Mucosa of descending colon (tissue), 3 donors: ENCODE results near the gene KIF26A. TPM values are rescaled to one million over a fixed set of nuclear protein-coding genes. Genes with fewer than 3 reads are reported as not detected.
A peak's percentile ranks its signal among the peaks of the same experiment; 100 is the strongest.

Experiments used
- ATAC-seq: fragments of 200-7000 bp; cut with Tn5 transposase; one replicate; pipeline ENCODE4 v1.9.1; 2020; ENCODE audit warnings: mild to moderate bottlenecking, moderate library complexity
- DNase-seq, 3 donors: peaks; one replicate each; pipeline ENCODE4 v3.0.0-alpha.2; 2020
- H3K36me3 ChIP-seq: fragments of 200-600 bp; one replicate; pipeline ENCODE4 v1.8.0; 2021; ENCODE audit warnings: low read depth, mild to moderate bottlenecking
- H3K4me1 ChIP-seq: fragments of 200-600 bp; one replicate; pipeline ENCODE4 v1.8.0; 2021; ENCODE audit warnings: low read depth, mild to moderate bottlenecking
- H3K4me3 ChIP-seq: fragments of 200-600 bp; one replicate; pipeline ENCODE4 v1.8.0; 2021; ENCODE audit warnings: mild to moderate bottlenecking
- H3K9me3 ChIP-seq: fragments of 200-600 bp; one replicate; pipeline ENCODE4 v1.8.0; 2021; ENCODE audit warnings: mild to moderate bottlenecking
- intact Hi-C, 2 donors: fragments of 100-400 bp; cut with DNase I in 1 of 2; cut with micrococcal nuclease in 1 of 2; formaldehyde crosslinking; loops; one replicate each; pipeline versions ENCODE4 v1.11.0 to v1.11.1; 2022; cut with DNase I, micrococcal nuclease
- total RNA-seq, 3 donors: library from RNA; stranded (reverse); fragmentation: NEBNext Ultra II Directional in 2 of 3; extraction: Animal tissue kit (Norgen Biotek cat#: 25700) in 2 of 3; gene quantifications; one replicate each; pipeline versions ENCODE4 v1.2.1 to v1.2.4, GENCODE V29; 2021 to 2023
- TF ChIP-seq, protein P1 (sequence below): fragments of 200-600 bp; IDR thresholded peaks from one replicate; pipeline ENCODE4 v1.8.0; 2022; ENCODE audit warnings: antibody characterized with exemption, mild to moderate bottlenecking
- donor health status: DM: no; HTN: no; CAD: no; lungs with moderate emphysema.
- donor health status: DM: no; HTN: no; CAD: no.
- donor health status: DM: no; HTN: yes; CAD: no.

The KIF26A gene
- total RNA-seq, 3 donors from 2014 or later = 3.8 to 7.7 (median 6.5) TPM

DNA sequence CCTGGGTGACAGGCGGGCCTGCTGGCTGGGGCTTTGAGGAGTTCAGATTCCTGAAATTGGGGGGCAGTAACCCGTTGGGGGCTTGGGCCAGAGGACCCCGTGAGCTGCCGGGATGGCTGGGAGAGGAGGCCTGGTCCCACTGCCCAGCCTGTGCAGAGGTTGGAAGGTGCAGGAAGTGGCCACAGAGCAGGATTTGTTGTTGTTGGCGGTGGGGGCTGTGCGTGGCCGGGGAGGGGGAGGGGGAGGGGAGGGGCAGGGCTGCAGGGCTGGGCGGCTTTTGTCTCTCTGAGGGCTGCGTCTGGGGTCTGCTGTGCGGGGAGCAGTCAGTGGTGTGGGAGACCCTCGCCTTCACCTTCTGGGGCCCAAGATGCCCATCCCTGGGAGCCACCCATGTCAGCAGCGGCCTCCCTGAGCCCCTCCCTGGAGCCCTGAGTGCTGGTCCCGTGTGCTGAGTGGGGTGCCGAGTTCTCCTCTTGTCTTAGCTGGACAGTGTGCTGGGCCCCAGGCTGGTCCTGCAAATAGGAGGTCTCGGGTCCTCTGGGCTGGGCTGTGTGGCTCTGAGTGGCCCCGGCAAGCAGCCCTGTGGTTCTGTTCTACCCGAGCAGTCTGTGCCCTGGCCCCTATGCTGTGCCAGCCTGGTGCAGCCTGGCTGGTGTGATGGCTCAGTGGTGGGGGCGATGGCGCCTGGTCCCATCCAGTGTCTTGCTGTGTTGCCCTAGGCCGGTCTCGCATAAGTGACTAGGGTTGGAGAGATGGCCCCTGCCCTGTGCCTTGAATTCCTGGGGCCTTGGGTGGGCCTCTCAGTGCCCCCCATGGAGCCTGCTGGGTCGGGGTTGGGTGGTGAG, 10.3 kb downstream of the KIF26A start:
- intact Hi-C loops = no loop called here
- no peaks in the 10 kb centered on the region for H3K4me1 ChIP-seq
- ATAC-seq (no peak), DNase-seq (peak in 1 of 3 donors; percentile 30)
- TF ChIP-seq, protein P1, sequence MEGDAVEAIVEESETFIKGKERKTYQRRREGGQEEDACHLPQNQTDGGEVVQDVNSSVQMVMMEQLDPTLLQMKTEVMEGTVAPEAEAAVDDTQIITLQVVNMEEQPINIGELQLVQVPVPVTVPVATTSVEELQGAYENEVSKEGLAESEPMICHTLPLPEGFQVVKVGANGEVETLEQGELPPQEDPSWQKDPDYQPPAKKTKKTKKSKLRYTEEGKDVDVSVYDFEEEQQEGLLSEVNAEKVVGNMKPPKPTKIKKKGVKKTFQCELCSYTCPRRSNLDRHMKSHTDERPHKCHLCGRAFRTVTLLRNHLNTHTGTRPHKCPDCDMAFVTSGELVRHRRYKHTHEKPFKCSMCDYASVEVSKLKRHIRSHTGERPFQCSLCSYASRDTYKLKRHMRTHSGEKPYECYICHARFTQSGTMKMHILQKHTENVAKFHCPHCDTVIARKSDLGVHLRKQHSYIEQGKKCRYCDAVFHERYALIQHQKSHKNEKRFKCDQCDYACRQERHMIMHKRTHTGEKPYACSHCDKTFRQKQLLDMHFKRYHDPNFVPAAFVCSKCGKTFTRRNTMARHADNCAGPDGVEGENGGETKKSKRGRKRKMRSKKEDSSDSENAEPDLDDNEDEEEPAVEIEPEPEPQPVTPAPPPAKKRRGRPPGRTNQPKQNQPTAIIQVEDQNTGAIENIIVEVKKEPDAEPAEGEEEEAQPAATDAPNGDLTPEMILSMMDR = no peak
- no peaks in the 10 kb centered on the region for H3K36me3 ChIP-seq
- no peak overlapping the region for H3K4me3 ChIP-seq
- H3K9me3 ChIP-seq = no peaks in the 10 kb centered on the region

DNA sequence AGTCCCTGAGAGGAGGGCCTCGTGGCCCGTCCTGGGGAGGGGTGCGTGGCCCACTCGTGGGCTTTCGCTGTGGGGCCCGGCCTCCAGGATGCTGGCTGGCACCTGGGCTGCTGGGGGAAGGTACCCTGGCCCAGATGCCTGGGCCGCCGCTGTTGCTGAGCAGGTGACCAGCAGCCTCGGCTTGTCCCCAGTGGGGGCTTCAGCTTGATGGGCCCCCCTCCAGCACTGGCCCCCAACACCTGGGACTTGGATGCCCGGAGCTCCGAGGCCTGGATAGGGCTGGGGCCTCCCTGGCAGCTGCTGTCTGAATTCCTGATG, 10.8 kb downstream of the KIF26A start:
- intact Hi-C loops = no loop called here
- TF ChIP-seq, protein P1 = no peak
- Histone ChIP-seq H3K4me3 (no peak overlapping the region), H3K4me1 (no peaks in the 10 kb centered on the region), H3K36me3 (no peaks in the 10 kb centered on the region), H3K9me3 (no peaks in the 10 kb centered on the region)
- no peak for ATAC-seq
- DNase-seq = peak in 1 of 3 donors; percentile 37

DNA sequence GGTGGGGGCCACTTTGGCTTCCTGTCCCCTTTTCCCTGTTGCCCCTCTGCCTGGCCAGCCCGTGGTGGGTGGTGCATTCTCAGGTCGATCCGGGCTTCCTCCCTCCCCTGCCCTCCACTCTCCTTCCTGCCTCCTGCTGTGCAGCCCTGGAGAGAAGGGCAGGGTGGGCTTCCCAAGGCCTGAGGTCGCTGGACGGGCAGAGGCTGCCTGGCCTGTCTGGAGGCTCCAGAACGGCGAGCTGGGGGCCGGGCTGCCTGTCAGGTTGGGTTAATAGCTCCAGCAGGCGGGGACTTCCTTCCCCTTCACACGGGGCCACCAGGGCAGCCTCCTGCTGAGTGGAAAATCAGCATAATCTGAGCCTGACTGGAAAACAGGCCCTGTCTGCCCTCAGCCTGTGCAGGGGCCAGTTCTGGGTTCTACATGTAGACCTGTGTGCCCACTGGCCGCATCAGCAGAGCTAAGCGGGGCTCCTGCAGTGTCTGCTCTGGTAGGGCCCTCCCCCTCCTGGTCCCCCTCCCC, 11.3 kb downstream of the KIF26A start:
- no peak for ATAC-seq
- intact Hi-C loops = no loop called here

DNA sequence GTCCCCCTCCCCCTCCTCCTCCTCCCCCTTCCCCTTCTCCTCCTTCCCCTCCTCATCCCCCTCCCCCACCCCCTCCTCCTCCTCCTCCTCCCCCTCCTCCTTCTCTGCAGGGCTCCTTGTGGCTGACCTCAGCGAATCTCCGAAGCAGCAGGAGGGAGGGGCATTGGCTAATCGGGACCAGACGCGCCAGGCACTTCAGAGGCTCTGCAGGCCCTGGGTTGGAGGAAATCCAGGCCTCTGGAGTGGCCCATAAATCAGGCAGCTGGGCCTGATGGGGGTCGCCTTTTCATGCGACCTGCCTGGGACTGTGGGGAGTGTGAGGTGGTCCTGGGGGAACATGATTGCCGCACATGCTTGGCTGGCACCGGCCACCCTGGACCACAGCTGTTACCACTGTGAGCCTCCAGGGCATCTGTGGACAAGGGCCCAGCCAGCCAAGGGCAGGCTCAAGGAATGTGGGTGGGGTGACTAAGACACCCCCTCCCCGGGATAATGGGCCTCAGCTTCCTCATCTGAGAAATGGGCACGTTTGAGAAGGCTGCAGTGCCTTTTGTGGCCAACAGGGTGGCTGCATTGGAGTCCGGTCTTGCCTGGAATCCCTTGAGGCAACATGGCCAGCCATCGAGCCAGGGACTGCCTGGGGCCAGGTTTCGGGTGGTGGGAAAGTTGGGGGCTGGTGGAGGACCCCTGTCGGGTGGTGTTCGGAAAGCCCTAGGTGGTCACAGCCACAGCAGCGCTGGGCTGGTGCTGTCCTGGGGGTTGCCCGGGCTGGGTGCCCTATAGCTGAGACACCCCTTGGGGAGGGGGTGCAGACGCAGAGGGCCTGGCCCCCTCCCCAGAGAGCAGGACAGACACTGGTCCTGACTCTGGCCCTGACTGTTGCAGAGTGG, 12.0 kb downstream of the KIF26A start:
- Histone ChIP-seq H3K4me3 (no peak overlapping the region), H3K9me3 (no peaks in the 10 kb centered on the region), H3K36me3 (no peaks in the 10 kb centered on the region), H3K4me1 (no peaks in the 10 kb centered on the region)
- TF ChIP-seq, protein P1 = no peak
- DNase-seq (no peak), ATAC-seq (no peak)
- intact Hi-C loops = no loop called here

More for the DNA sequence above, 11.3 kb downstream of the KIF26A start:
- peak in 1 of 3 donors; percentile 41 for DNase-seq
- Histone ChIP-seq H3K4me3 (no peak overlapping the region), H3K4me1 (no peaks in the 10 kb centered on the region), H3K36me3 (no peaks in the 10 kb centered on the region), H3K9me3 (no peaks in the 10 kb centered on the region)
- TF ChIP-seq, protein P1 = no peak

DNA sequence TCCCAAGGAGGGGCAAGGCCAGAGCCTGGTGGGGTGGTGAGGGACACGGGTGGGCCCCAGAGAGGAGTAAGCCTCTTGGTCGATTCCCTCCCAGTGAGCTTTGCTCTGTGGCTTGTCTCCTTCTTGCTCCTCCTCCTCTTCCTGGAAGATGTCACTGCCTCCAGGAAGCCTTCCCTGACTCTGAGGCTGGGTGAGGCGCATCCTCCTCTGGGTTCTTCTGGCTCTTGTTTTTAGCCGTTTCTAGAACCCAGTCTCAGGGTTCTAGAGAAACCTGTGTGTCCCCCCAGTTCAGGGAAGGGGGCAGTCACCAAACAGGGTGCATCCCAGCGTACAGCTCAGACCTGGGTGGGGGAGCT, 12.6 kb downstream of the KIF26A start:
- TF ChIP-seq, protein P1 = no peak
- ATAC-seq = no peak
- no peak for DNase-seq
- Histone ChIP-seq H3K4me3 (no peak overlapping the region), H3K4me1 (no peaks in the 10 kb centered on the region), H3K36me3 (no peaks in the 10 kb centered on the region), H3K9me3 (no peaks in the 10 kb centered on the region)
- intact Hi-C loops = no loop called here
